Prostate gland (tissue), 2 donors: ENCODE measurements around the gene TELO2.

Experiments used
- CTCF ChIP-seq, 4 experiments: fragments of 200-600 bp in 2 of 4; fragments of 450-650 bp in 2 of 4; sonication (generic) in 2 of 4; IDR thresholded peaks; 1 replicate in 3 of 4; 2 replicates in 1 of 4; pipeline ENCODE4 v1.5.1; 2016 to 2019; ENCODE audit warnings: antibody characterized with exemption in 4 of 4, mild to moderate bottlenecking in 2 of 4, moderate library complexity in 2 of 4
- POLR2A ChIP-seq: fragments of 450-650 bp; IDR thresholded peaks from one replicate; pipeline ENCODE4 v1.6.1; 2016; ENCODE audit warnings: antibody characterized with exemption, mild to moderate bottlenecking

GRCh38 chr16:1524366-1524765, 31.2 kb downstream of the TELO2 start:
- no peak for TF ChIP-seq POLR2A
- TF ChIP-seq CTCF (IDR thresholded peaks at IDR 0.05), result no peak
